Cardiac fibroblast (primary cell): ENCODE measurements around the gene ACBD7.

ENCODE experiments used
- DNase-seq, 2 donors: peaks; one replicate each; pipeline versions ENCODE4 v3.0.0 to v3.0.0-alpha.2; 2010; ENCODE audit warnings: low read depth in 2 of 2
- H3K4me3 ChIP-seq, 2 donors: replicated peaks in 1 of 2; 1 replicate in 1 of 2; 2 replicates in 1 of 2; pipeline ENCODE4 v1.5.1; 2011; ENCODE audit warnings: low read depth in 2 of 2, low read length in 2 of 2, mild to moderate bottlenecking in 2 of 2, moderate library complexity in 1 of 2
- CTCF ChIP-seq: IDR thresholded peaks from one replicate; pipeline ENCODE4 v1.5.1; 2011; ENCODE audit warnings: low read depth, mild to moderate bottlenecking, low read length, inconsistent platforms

The ACBD7 gene

GRCh38 chr10:15053061-15053460, 35.5 kb downstream of the ACBD7 start:
- no peak for TF ChIP-seq CTCF
- no peak for DNase-seq
- no peak overlapping the region for H3K4me3 ChIP-seq

GRCh38 chr10:15052121-15052520, 36.5 kb downstream of the ACBD7 start:
- no peak for TF ChIP-seq CTCF
- no peak for DNase-seq

GRCh38 chr10:15049533-15049932, 39.0 kb downstream of the ACBD7 start:
- no peak for TF ChIP-seq CTCF
- no peak overlapping the region for H3K4me3 ChIP-seq
- no peak for DNase-seq

More at GRCh38 chr10:15052121-15052520, 36.5 kb downstream of the ACBD7 start:
- H3K4me3 ChIP-seq, result no peak overlapping the region

- no peak overlapping the region for H3K4me3 ChIP-seq
- TF ChIP-seq CTCF, result no peak
- peak; percentile 78 to 91 for DNase-seq
Observed at GRCh38 chr10:15046626-15047025, 42.0 kb downstream of the ACBD7 start.

GRCh38 chr10:15045380-15045779, 43.2 kb downstream of the ACBD7 start:
- no peak for TF ChIP-seq CTCF
- H3K4me3 ChIP-seq, result no peak overlapping the region
- no peak for DNase-seq

- DNase-seq, result peak in 1 of 2 donors; percentile 82
- TF ChIP-seq CTCF, result no peak
- H3K4me3 ChIP-seq, result peak within 1 kb of the TSS in 1 of 2 donors; percentile 33
Observed at GRCh38 chr10:15043674-15044073, 44.9 kb downstream of the ACBD7 start, which contains the start of gene OLAH. Gene OLAH (plus strand): TSS chr10:15043943. CDS start chr10:15047289, 3,346 bp downstream.

GRCh38 chr10:15038416-15038815, 50.2 kb downstream of the ACBD7 start:
- TF ChIP-seq CTCF, result no peak
- no peak overlapping the region for H3K4me3 ChIP-seq
- no peak for DNase-seq
